ENCODE data around the gene P4HTM.

Gene P4HTM

GRCh38 chr3:48991851-48992545 is 2.0 kb downstream of the P4HTM start:
- DNase-seq (ENCODE audit: insufficient read length, low spot score) (no peak), FAIRE-seq (no peak)
- TF ChIP-seq POU2F2 (IDR thresholded peaks at IDR 0.05; ENCODE audit: low read depth, low read length) = no peak
- no peak for TF ChIP-seq PAX5 (IDR thresholded peaks at IDR 0.05; ENCODE audit: insufficient read depth, low read length, severe bottlenecking)
- TF ChIP-seq POLR2A (IDR thresholded peaks at IDR 0.05; ENCODE audit: low read depth, low read length) = no peak
- TF ChIP-seq POLR2AphosphoS5 (IDR thresholded peaks at IDR 0.05; ENCODE audit: low read depth, low read length) = no peak
- TF ChIP-seq TAF1 (IDR thresholded peaks at IDR 0.05; ENCODE audit: low read depth, low read length) = no peak

- no peak for FAIRE-seq
- no peak for DNase-seq (ENCODE audit: insufficient read length, low spot score)
- no peak for TF ChIP-seq SPI1 (IDR thresholded peaks at IDR 0.05; ENCODE audit: low read depth, low read length)
- no peak for TF ChIP-seq PAX5 (IDR thresholded peaks at IDR 0.05; ENCODE audit: insufficient read depth, low read length, severe bottlenecking)
- TF ChIP-seq POU2F2 (IDR thresholded peaks at IDR 0.05; ENCODE audit: low read depth, low read length) = no peak
- TF ChIP-seq POLR2A (IDR thresholded peaks at IDR 0.05; ENCODE audit: low read depth, low read length) = no peak
- no peak for TF ChIP-seq TAF1 (IDR thresholded peaks at IDR 0.05; ENCODE audit: low read depth, low read length)
- TF ChIP-seq POLR2AphosphoS5 (IDR thresholded peaks at IDR 0.05; ENCODE audit: low read depth, low read length) = no peak
Measured at GRCh38 chr3:48993834-48994233, 3.8 kb downstream of the P4HTM start.

DNA sequence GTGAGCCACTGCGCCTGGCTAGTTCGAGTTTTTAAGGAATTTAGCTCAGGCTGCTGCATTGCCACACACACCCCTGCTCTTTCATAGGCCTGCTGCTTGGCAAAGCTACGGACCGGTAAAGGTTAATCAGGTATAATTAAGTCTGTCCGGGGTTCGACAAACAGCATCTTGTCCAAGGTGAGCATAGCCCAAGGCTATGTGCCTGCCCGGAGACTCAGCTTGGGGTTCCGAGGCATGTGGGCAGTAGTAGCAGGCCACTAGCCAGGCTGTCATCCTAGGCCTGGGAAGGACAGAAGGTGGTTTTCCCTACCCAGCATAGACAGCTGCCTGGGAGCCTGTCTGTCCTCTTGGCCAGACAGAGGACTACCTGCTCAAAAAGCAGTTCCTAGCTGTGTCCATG is 6.6 kb downstream of the P4HTM start:
- no peak for TF ChIP-seq POLR2AphosphoS5 (IDR thresholded peaks at IDR 0.05; ENCODE audit: low read depth, low read length)
- TF ChIP-seq TAF1 (IDR thresholded peaks at IDR 0.05; ENCODE audit: low read depth, low read length) = no peak
- TF ChIP-seq POLR2A (IDR thresholded peaks at IDR 0.05; ENCODE audit: low read depth, low read length) = no peak
- no peak for TF ChIP-seq POU2F2 (IDR thresholded peaks at IDR 0.05; ENCODE audit: low read depth, low read length)
- no peak for TF ChIP-seq PAX5 (IDR thresholded peaks at IDR 0.05; ENCODE audit: insufficient read depth, low read length, severe bottlenecking)
- TF ChIP-seq SPI1 (IDR thresholded peaks at IDR 0.05; ENCODE audit: low read depth, low read length) = no peak
- FAIRE-seq (no peak), DNase-seq (ENCODE audit: insufficient read length, low spot score) (no peak)

GRCh38 chr3:48997102-48997635 is 7.1 kb downstream of the P4HTM start:
- DNase-seq (ENCODE audit: insufficient read length, low spot score) (no peak), FAIRE-seq (no peak)
- TF ChIP-seq POLR2A (IDR thresholded peaks at IDR 0.05; ENCODE audit: low read depth, low read length) = no peak
- TF ChIP-seq POU2F2 (IDR thresholded peaks at IDR 0.05; ENCODE audit: low read depth, low read length) = no peak
- TF ChIP-seq TAF1 (IDR thresholded peaks at IDR 0.05; ENCODE audit: low read depth, low read length) = no peak
- no peak for TF ChIP-seq SPI1 (IDR thresholded peaks at IDR 0.05; ENCODE audit: low read depth, low read length)

DNA sequence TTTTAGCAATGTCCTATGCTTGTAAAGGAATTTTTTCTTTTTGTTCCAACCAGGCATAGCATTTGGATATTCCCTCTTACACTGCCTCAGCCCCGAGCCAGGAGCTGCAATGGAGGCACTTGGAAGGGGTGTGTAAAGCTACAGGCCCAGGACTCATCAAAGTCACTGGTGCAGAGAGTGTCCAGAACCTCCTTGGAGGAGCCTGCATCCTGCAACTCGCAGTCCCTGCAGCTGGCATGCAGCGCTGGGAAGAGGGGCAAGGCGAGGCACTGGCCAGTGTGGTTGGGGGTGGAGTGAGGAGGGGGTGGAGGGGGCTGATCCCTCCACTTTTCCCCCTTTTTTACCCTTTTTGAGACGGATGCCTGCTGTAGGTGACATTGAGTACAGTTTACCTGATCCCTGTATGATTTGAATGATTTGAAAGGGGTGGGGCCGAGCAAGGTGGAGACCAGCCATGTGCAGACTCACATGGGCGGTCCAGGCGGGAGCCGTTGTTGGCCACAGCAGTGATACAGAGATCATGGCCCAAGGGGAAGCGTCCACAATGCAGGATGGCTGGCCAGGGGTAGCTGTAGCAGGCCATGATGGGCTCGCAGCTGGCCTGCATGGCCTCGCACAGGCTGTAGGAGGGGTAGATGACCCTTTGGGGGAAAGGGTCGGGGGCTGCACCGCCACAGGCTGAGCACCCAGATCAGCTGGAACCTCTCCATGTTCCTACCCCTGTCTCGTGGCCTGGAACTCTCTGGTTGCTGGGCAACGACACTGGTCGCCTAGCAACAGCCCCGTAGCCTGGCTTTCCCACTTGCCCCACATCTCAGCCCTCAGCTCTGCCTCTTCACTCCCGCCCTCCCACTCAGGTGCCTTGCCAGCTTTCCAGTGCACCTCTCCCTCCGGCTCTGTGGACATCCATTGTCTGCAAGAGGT is 7.9 kb downstream of the P4HTM start:
- FAIRE-seq (no peak), DNase-seq (ENCODE audit: insufficient read length, low spot score) (no peak)
- TF ChIP-seq POU2F2 (IDR thresholded peaks at IDR 0.05; ENCODE audit: low read depth, low read length) = no peak
- TF ChIP-seq TAF1 (IDR thresholded peaks at IDR 0.05; ENCODE audit: low read depth, low read length) = no peak
- no peak for TF ChIP-seq PAX5 (IDR thresholded peaks at IDR 0.05; ENCODE audit: insufficient read depth, low read length, severe bottlenecking)
- TF ChIP-seq POLR2A (IDR thresholded peaks at IDR 0.05; ENCODE audit: low read depth, low read length) = no peak
- TF ChIP-seq SPI1 (IDR thresholded peaks at IDR 0.05; ENCODE audit: low read depth, low read length) = no peak
- TF ChIP-seq POLR2AphosphoS5 (IDR thresholded peaks at IDR 0.05; ENCODE audit: low read depth, low read length) = no peak

DNA sequence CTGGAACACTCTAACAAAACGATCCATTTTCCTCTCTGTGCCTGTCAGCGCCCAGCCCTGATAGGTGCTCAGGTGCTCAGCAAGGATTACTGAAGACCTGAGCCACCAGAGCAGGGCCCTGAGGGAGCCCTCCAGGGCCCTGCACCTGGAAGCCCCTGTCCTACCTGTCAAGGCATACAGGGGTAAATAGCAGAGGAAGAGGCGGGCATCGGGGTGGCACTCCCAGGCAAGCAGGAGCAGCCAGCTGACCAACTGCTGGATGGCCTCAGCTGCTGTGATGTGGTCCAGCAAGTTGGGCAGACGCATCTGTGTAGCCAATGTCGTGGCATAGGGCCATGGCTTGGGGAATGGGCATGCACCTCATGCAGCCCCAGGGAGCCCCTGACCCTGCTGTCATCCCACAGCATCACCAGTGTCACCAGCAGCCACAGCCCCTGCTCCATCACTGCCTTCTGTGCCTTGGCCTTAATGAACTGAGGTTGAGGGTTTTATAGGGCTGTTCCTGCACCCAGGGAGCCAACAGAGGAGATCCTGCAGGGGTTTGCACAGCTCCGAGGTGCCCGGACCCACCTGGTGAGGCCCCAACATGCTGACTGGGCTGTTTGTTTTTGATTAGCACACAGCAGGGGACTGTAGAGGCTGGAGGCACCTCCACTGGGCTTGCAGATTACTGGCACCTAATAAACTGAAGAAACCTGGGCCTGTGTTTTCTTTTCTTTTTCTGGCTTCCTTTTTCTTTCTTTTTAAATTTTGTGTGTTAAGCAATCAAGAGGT is 9.2 kb downstream of the P4HTM start:
- no peak for DNase-seq (ENCODE audit: insufficient read length, low spot score)
- no peak for FAIRE-seq
- TF ChIP-seq POLR2AphosphoS5 (IDR thresholded peaks at IDR 0.05; ENCODE audit: low read depth, low read length) = 0 out of 2 replicates have a peak, but pooled peaks have one; percentile 25
- TF ChIP-seq TAF1 (IDR thresholded peaks at IDR 0.05; ENCODE audit: low read depth, low read length) = no peak

DNA sequence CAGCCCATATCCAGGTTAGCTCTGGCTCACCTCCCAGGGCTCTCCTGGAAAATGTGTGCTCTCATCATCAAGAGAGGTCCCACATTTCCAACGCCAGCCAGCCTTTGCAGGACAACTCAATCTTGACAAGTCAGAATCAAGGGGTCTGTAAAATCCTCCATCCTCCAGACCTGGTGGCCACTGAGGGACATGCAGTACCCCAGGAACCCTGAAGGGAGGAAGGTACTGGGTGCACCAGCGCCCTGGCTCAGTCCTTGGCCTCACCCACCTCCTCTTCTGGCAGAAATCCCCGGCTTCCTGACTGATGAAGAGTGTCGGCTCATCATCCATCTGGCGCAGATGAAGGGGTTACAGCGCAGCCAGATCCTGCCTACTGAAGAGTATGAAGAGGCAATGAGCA is 11.1 kb downstream of the P4HTM start:
- DNase-seq (ENCODE audit: insufficient read length, low spot score) (no peak), FAIRE-seq (no peak)

GRCh38 chr3:49004352-49005302 is 14.6 kb downstream of the P4HTM start:
- no peak for TF ChIP-seq POLR2AphosphoS5 (IDR thresholded peaks at IDR 0.05; ENCODE audit: low read depth, low read length)
- TF ChIP-seq SPI1 (IDR thresholded peaks at IDR 0.05; ENCODE audit: low read depth, low read length) = no peak
- no peak for TF ChIP-seq TAF1 (IDR thresholded peaks at IDR 0.05; ENCODE audit: low read depth, low read length)
- no peak for TF ChIP-seq POU2F2 (IDR thresholded peaks at IDR 0.05; ENCODE audit: low read depth, low read length)
- no peak for TF ChIP-seq POLR2A (IDR thresholded peaks at IDR 0.05; ENCODE audit: low read depth, low read length)
- no peak for TF ChIP-seq PAX5 (IDR thresholded peaks at IDR 0.05; ENCODE audit: insufficient read depth, low read length, severe bottlenecking)
- FAIRE-seq (no peak), DNase-seq (ENCODE audit: insufficient read length, low spot score) (no peak)

More for the DNA sequence above, 11.1 kb downstream of the P4HTM start:
- TF ChIP-seq POLR2A (IDR thresholded peaks at IDR 0.05; ENCODE audit: low read depth, low read length) (no peak), POU2F2 (IDR thresholded peaks at IDR 0.05; ENCODE audit: low read depth, low read length) (no peak), SPI1 (IDR thresholded peaks at IDR 0.05; ENCODE audit: low read depth, low read length) (no peak), TAF1 (IDR thresholded peaks at IDR 0.05; ENCODE audit: low read depth, low read length) (no peak), PAX5 (IDR thresholded peaks at IDR 0.05; ENCODE audit: insufficient read depth, low read length, severe bottlenecking) (no peak), POLR2AphosphoS5 (IDR thresholded peaks at IDR 0.05; ENCODE audit: low read depth, low read length) (no peak)

Data from GM12891 (cell line).